Osteoblast (primary cell): ENCODE results near the gene LGALS1. TPM values are rescaled to one million over a fixed set of nuclear protein-coding genes. Genes with fewer than 3 reads are reported as not detected.
"Not testable (repeated sequence)": the region's sequence is repeated elsewhere in the genome, so short reads cannot be mapped to it uniquely, and the experiment has no call there.

Experiments used
- DNase-seq: peaks from one replicate; pipeline ENCODE4 v3.0.0; 2011; ENCODE audit warnings: low spot score, mixed read lengths; ENCODE audit not compliant: insufficient read length; ENCODE audit errors: missing footprints
- H2AFZ ChIP-seq: 2 replicates; pipeline ENCODE4 v1.6.0; 2011; ENCODE audit warnings: mild to moderate bottlenecking, low read length
- H3K27ac ChIP-seq: 2 replicates; pipeline ENCODE4 v1.5.1; 2011; ENCODE audit warnings: mild to moderate bottlenecking, low read depth, low read length, moderate library complexity
- H3K27me3 ChIP-seq: 2 replicates; pipeline ENCODE4 v1.6.0; 2012; ENCODE audit warnings: mild to moderate bottlenecking, control low read depth, inconsistent platforms, low read length, moderate library complexity; ENCODE audit not compliant: insufficient read depth
- H3K36me3 ChIP-seq: 2 replicates; pipeline ENCODE4 v1.5.1; 2011; ENCODE audit warnings: mild to moderate bottlenecking, low read length, control low read depth, moderate library complexity; ENCODE audit not compliant: insufficient read depth
- H3K4me1 ChIP-seq: 2 replicates; pipeline ENCODE4 v1.5.1; 2011; ENCODE audit warnings: mild to moderate bottlenecking, low read length, control low read depth, moderate library complexity; ENCODE audit not compliant: insufficient read depth
- H3K4me2 ChIP-seq: 2 replicates; pipeline ENCODE4 v1.6.0; 2011; ENCODE audit warnings: mild to moderate bottlenecking, low read length; ENCODE audit not compliant: insufficient read depth
- H3K4me3 ChIP-seq: fragments of 200-600 bp; sonication (generic); 3 replicates; pipeline ENCODE4 v1.5.1; 2012; ENCODE audit warnings: mild to moderate bottlenecking, low read length, inconsistent platforms; ENCODE audit not compliant: insufficient read depth
- H3K79me2 ChIP-seq: 2 replicates; pipeline ENCODE4 v1.6.0; 2012; ENCODE audit warnings: mild to moderate bottlenecking, low read length, control low read depth, inconsistent platforms; ENCODE audit not compliant: insufficient read depth
- H3K9me3 ChIP-seq: 2 replicates; pipeline ENCODE4 v1.5.1; 2011; ENCODE audit warnings: low read depth, low read length, control low read depth
- H4K20me1 ChIP-seq: 2 replicates; pipeline ENCODE4 v1.6.0; 2012; ENCODE audit warnings: mild to moderate bottlenecking, low read length, control low read depth; ENCODE audit not compliant: insufficient read depth
- total RNA-seq: library from RNA; depleted of rRNA; stranded (reverse); fragments of >200 nt; gene quantifications from 2 replicates; pipeline ENCODE4 v1.2.3, GENCODE V29; 2012
- TF ChIP-seq, protein P1 (sequence below): IDR thresholded peaks from 2 replicates; pipeline ENCODE4 v1.5.1; 2011; ENCODE audit warnings: mild to moderate bottlenecking, low read depth, low read length, moderate library complexity; ENCODE audit errors: extremely low read depth

Gene LGALS1
- total RNA-seq, 1 donor = 3,004 TPM

DNA sequence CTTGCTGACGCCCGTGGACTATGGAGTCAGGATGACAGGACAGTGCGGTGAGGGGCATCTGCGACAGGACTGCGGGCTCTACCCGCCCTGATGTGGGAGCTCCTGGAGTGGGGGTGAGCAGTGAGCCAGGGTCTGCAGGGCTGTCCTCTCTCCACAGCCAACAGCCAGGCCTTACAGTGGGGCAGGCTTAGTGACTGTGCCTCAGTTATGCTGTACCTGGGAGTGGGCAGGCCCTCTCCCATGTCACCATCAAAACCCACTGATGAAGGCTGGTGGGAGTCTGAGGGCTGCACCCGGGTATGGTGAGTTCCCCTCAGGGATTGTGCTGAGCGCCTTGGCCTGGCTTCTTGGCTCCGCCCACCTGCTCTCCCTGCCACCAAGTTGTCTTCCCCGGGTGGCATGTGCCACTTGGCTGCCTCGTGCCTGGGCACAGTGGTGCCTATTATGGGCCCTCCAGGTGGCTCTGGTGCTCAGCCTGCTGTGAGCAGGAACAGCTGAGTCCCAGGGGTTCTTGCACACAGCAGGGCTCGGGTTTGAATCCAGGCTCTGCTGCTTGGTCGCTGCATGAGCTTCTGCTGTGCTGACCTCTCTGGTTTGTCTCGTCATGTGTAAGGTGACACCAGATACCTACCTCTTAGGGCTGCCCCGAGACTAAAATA lies 17.3 kb downstream of the LGALS1 start:
- TF ChIP-seq, protein P1, sequence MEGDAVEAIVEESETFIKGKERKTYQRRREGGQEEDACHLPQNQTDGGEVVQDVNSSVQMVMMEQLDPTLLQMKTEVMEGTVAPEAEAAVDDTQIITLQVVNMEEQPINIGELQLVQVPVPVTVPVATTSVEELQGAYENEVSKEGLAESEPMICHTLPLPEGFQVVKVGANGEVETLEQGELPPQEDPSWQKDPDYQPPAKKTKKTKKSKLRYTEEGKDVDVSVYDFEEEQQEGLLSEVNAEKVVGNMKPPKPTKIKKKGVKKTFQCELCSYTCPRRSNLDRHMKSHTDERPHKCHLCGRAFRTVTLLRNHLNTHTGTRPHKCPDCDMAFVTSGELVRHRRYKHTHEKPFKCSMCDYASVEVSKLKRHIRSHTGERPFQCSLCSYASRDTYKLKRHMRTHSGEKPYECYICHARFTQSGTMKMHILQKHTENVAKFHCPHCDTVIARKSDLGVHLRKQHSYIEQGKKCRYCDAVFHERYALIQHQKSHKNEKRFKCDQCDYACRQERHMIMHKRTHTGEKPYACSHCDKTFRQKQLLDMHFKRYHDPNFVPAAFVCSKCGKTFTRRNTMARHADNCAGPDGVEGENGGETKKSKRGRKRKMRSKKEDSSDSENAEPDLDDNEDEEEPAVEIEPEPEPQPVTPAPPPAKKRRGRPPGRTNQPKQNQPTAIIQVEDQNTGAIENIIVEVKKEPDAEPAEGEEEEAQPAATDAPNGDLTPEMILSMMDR = no peak
- Histone ChIP-seq H2AFZ (no peak overlapping the region), H3K27ac (no peak overlapping the region), H3K4me3 (no peak overlapping the region), H3K9me3 (no peaks in the 10 kb centered on the region), H3K79me2 (peaks cover 10% of the 10 kb centered on the region), H3K36me3 (peaks cover 34% of the 10 kb centered on the region), H3K4me1 (peaks cover 11% of the 10 kb centered on the region), H3K27me3 (no peaks in the 10 kb centered on the region), H3K4me2 (no peak overlapping the region), H4K20me1 (peaks cover 3% of the 10 kb centered on the region)
- DNase-seq = no peak

DNA sequence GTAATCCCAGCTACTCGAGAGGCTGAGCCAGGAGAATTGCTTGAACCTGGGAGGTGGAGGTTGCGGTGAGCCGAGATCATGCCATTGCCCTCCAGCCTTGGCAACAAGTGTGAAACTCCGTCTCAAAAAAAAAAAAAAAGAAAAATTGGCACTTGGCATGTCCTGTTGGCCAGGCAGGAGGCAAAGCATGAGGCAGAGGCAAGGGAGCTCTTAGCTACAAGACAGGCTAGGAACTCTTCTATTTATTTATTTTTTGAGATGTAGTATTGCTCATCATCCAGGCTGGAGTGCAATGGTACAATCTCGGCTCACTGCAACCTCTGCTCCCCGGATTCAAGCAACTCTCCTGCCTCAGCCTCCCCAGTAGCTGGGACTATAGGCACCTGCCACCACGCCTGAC lies 18.7 kb downstream of the LGALS1 start:
- not testable (repeated sequence) for H3K9me3 ChIP-seq, H2AFZ ChIP-seq, H3K27me3 ChIP-seq, H3K4me3 ChIP-seq, H3K4me2 ChIP-seq, H3K79me2 ChIP-seq, DNase-seq, H3K27ac ChIP-seq, H4K20me1 ChIP-seq
- H3K36me3 ChIP-seq = peaks cover 23% of the 10 kb centered on the region
- H3K4me1 ChIP-seq = peaks cover 11% of the 10 kb centered on the region

DNA sequence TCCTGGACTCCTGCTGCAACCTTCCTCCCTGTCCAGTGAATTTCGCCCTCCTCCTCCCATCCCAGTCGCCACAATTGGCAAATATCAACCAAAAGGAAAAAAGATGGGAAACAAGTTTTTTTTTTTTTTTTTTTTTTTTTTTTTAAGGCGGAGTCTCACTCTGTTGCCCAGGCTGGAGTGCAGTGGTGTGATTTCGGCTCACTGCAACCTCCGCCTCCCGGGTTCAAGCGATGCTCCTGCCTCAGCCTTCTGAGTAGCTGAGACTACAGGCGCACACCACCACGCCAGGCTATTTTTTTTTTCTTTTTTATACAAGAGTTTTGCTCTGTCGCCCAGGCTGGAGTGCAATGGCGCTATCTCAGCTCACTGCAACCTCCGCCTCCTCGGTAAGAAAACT lies 20.8 kb downstream of the LGALS1 start:
- H4K20me1 ChIP-seq, H3K79me2 ChIP-seq, H3K27ac ChIP-seq, H3K9me3 ChIP-seq, DNase-seq, H3K27me3 ChIP-seq: not testable (repeated sequence)
- Histone ChIP-seq H3K4me3 (peak overlapping the region; percentile 61), H3K4me1 (peaks cover 11% of the 10 kb centered on the region), H3K4me2 (peak overlapping the region; percentile 80), H3K36me3 (peaks cover 17% of the 10 kb centered on the region), H2AFZ (peak overlapping the region; percentile 49)

DNA sequence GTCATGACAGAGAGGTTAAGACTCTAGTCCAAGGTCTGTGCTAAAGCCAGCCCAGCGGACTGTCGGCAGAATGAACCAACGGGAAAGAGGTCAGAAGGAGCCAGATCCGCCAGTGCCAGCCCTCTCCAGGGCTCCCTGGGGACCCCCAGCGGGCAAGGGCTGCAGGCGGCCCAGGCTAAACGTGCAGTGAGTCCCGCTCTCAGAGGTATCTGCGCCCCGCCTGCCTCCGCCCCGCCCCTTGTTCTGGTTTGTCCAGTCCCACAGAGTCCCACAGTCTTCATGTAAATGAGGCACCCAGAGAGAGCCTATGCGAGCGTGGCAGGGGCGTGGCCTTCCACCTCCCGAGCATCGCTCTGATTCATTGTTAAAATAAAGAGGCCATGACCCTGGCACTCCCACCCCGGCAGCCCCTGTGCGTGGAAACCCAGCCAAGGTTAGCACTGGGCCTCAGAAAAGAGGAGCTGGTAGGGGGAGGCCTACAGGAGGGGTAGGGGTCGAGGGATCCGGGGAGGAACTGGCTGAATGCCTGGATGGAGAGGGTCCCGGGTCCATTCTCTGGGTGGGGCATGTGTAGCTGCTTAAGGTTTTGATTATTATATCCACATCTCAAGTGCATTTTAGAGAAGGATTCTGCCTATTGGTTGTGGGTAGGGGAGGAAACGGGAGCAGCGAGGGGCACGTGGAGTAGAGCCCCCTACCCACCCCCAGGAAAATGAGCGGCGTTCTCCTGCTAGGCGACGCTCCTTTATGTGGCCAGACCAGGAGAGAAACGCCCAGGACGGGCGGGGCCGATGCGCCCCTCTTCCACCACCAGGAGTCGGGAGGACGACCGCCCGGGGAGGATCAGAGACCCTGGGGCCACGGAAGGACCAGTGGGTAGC lies 21.5 kb downstream of the LGALS1 start, which contains the start of gene TRIOBP:
Gene TRIOBP (plus strand): TSS at position 392 of the 881 bp plus-strand sequence. CDS start 4,318 bp downstream, outside the sequence.
- H3K9me3 ChIP-seq = no peaks in the 10 kb centered on the region
- H2AFZ ChIP-seq = peak within 1 kb of the TSS; percentile 49
- no peaks in the 10 kb centered on the region for H3K27me3 ChIP-seq
- H3K79me2 ChIP-seq = no peaks in the 10 kb centered on the region
- H3K4me2 ChIP-seq = peak within 1 kb of the TSS; percentile 80
- peaks cover 3% of the 10 kb centered on the region for H4K20me1 ChIP-seq
- H3K4me3 ChIP-seq = peak within 1 kb of the TSS; percentile 61
- peak; percentile 100 for DNase-seq
- H3K27ac ChIP-seq = no peak within 1 kb of the TSS
- H3K4me1 ChIP-seq = peaks cover 11% of the 10 kb centered on the region
- TF ChIP-seq, protein P1 = peak; percentile 11
- H3K36me3 ChIP-seq = peaks cover 12% of the 10 kb centered on the region
